ENCODE results near the gene SUCO. TPM values are rescaled to one million over a fixed set of nuclear protein-coding genes. Genes with fewer than 3 reads are reported as not detected.

SUCO gene
- total RNA-seq, 1 donor from 2014 or later: 40.4 TPM

GRCh38 chr1:172551279-172551678 is 18.3 kb downstream of the SUCO start:
- H3K9me3 Mint-ChIP-seq: no peaks in the 10 kb centered on the region
- intact Hi-C loops (cut with micrococcal nuclease): no loop called here
- no peak overlapping the region for H3K4me3 Mint-ChIP-seq
- H3K36me3 Mint-ChIP-seq (ENCODE audit: low read depth): peaks cover 16% of the 10 kb centered on the region
- no peak for DNase-seq (ENCODE audit: low spot score)
- no peak overlapping the region for H3K27ac Mint-ChIP-seq
- no peaks in the 10 kb centered on the region for H3K27me3 Mint-ChIP-seq (ENCODE audit: insufficient read depth)
- peaks cover 13% of the 10 kb centered on the region for H3K4me1 Mint-ChIP-seq (ENCODE audit: low read depth)

- intact Hi-C loops (cut with micrococcal nuclease): no loop called here
- no peak for DNase-seq (ENCODE audit: low spot score)
- H3K27me3 Mint-ChIP-seq (ENCODE audit: insufficient read depth): no peaks in the 10 kb centered on the region
- peaks cover 10% of the 10 kb centered on the region for H3K4me1 Mint-ChIP-seq (ENCODE audit: low read depth)
- no peak overlapping the region for H3K4me3 Mint-ChIP-seq
- H3K9me3 Mint-ChIP-seq: no peaks in the 10 kb centered on the region
- H3K36me3 Mint-ChIP-seq (ENCODE audit: low read depth): peaks cover 36% of the 10 kb centered on the region
- H3K27ac Mint-ChIP-seq: no peak overlapping the region
Observed at GRCh38 chr1:172554915-172555314, 22.0 kb downstream of the SUCO start.

- H3K27ac Mint-ChIP-seq: no peak overlapping the region
- H3K27me3 Mint-ChIP-seq (ENCODE audit: insufficient read depth): no peaks in the 10 kb centered on the region
- H3K4me3 Mint-ChIP-seq: no peak overlapping the region
- H3K4me1 Mint-ChIP-seq (ENCODE audit: low read depth): peaks cover 2% of the 10 kb centered on the region
- H3K9me3 Mint-ChIP-seq: no peaks in the 10 kb centered on the region
- DNase-seq (ENCODE audit: low spot score): no peak
- intact Hi-C loops (cut with micrococcal nuclease): no loop called here
- H3K36me3 Mint-ChIP-seq (ENCODE audit: low read depth): peaks cover 44% of the 10 kb centered on the region
Observed at GRCh38 chr1:172556461-172556860, 23.5 kb downstream of the SUCO start.

GRCh38 chr1:172557270-172557669 is 24.3 kb downstream of the SUCO start:
- no peak for DNase-seq (ENCODE audit: low spot score)
- Mint-ChIP-seq H3K36me3 (ENCODE audit: low read depth) (peaks cover 50% of the 10 kb centered on the region), H3K9me3 (no peaks in the 10 kb centered on the region), H3K4me1 (ENCODE audit: low read depth) (no peaks in the 10 kb centered on the region), H3K27ac (no peak overlapping the region), H3K4me3 (no peak overlapping the region), H3K27me3 (ENCODE audit: insufficient read depth) (no peaks in the 10 kb centered on the region)
- intact Hi-C loops (cut with micrococcal nuclease): no loop called here

- peaks cover 8% of the 10 kb centered on the region for H3K4me1 Mint-ChIP-seq (ENCODE audit: low read depth)
- intact Hi-C loops (cut with micrococcal nuclease): no loop called here
- peaks cover 66% of the 10 kb centered on the region for H3K36me3 Mint-ChIP-seq (ENCODE audit: low read depth)
- H3K27ac Mint-ChIP-seq: no peak overlapping the region
- no peaks in the 10 kb centered on the region for H3K9me3 Mint-ChIP-seq
- no peak for DNase-seq (ENCODE audit: low spot score)
- H3K27me3 Mint-ChIP-seq (ENCODE audit: insufficient read depth): no peaks in the 10 kb centered on the region
- no peak overlapping the region for H3K4me3 Mint-ChIP-seq
Observed at GRCh38 chr1:172559572-172560210, 26.7 kb downstream of the SUCO start.

GRCh38 chr1:172561252-172561651 is 28.3 kb downstream of the SUCO start:
- no peaks in the 10 kb centered on the region for H3K9me3 Mint-ChIP-seq
- no peak overlapping the region for H3K4me3 Mint-ChIP-seq
- no peak overlapping the region for H3K27ac Mint-ChIP-seq
- DNase-seq (ENCODE audit: low spot score): no peak
- peaks cover 12% of the 10 kb centered on the region for H3K4me1 Mint-ChIP-seq (ENCODE audit: low read depth)
- H3K27me3 Mint-ChIP-seq (ENCODE audit: insufficient read depth): no peaks in the 10 kb centered on the region
- intact Hi-C loops (cut with micrococcal nuclease): no loop called here
- peaks cover 64% of the 10 kb centered on the region for H3K36me3 Mint-ChIP-seq (ENCODE audit: low read depth)

- Mint-ChIP-seq H3K9me3 (peaks cover 4% of the 10 kb centered on the region), H3K4me1 (ENCODE audit: low read depth) (peaks cover 13% of the 10 kb centered on the region), H3K27me3 (ENCODE audit: insufficient read depth) (no peaks in the 10 kb centered on the region), H3K36me3 (ENCODE audit: low read depth) (peaks cover 51% of the 10 kb centered on the region), H3K27ac (peak overlapping the region; percentile 1), H3K4me3 (no peak overlapping the region)
- intact Hi-C loops (cut with micrococcal nuclease): no loop called here
- DNase-seq (ENCODE audit: low spot score): no peak
Observed at GRCh38 chr1:172566196-172566997, 33.4 kb downstream of the SUCO start.

- intact Hi-C loops (cut with micrococcal nuclease): no loop called here
- Mint-ChIP-seq H3K4me1 (ENCODE audit: low read depth) (peaks cover 12% of the 10 kb centered on the region), H3K9me3 (peaks cover 4% of the 10 kb centered on the region), H3K27me3 (ENCODE audit: insufficient read depth) (no peaks in the 10 kb centered on the region), H3K36me3 (ENCODE audit: low read depth) (peaks cover 44% of the 10 kb centered on the region), H3K4me3 (no peak overlapping the region), H3K27ac (no peak overlapping the region)
- no peak for DNase-seq (ENCODE audit: low spot score)
Observed at GRCh38 chr1:172567720-172568119, 34.8 kb downstream of the SUCO start.

GRCh38 chr1:172574080-172574479 is 41.1 kb downstream of the SUCO start:
- H3K4me1 Mint-ChIP-seq (ENCODE audit: low read depth): no peaks in the 10 kb centered on the region
- H3K27ac Mint-ChIP-seq: no peak overlapping the region
- H3K36me3 Mint-ChIP-seq (ENCODE audit: low read depth): peaks cover 37% of the 10 kb centered on the region
- H3K27me3 Mint-ChIP-seq (ENCODE audit: insufficient read depth): no peaks in the 10 kb centered on the region
- peaks cover 4% of the 10 kb centered on the region for H3K9me3 Mint-ChIP-seq
- no peak for DNase-seq (ENCODE audit: low spot score)
- intact Hi-C loops (cut with micrococcal nuclease): no loop called here
- no peak overlapping the region for H3K4me3 Mint-ChIP-seq

- H3K27me3 Mint-ChIP-seq (ENCODE audit: insufficient read depth): no peaks in the 10 kb centered on the region
- H3K4me3 Mint-ChIP-seq: no peak overlapping the region
- H3K4me1 Mint-ChIP-seq (ENCODE audit: low read depth): peaks cover 12% of the 10 kb centered on the region
- H3K36me3 Mint-ChIP-seq (ENCODE audit: low read depth): peaks cover 37% of the 10 kb centered on the region
- H3K27ac Mint-ChIP-seq: no peak overlapping the region
- no peak for DNase-seq (ENCODE audit: low spot score)
- H3K9me3 Mint-ChIP-seq: no peaks in the 10 kb centered on the region
- intact Hi-C loops (cut with micrococcal nuclease): no loop called here
Observed at GRCh38 chr1:172578586-172578985, 45.6 kb downstream of the SUCO start.

GRCh38 chr1:172581273-172581672 is 48.3 kb downstream of the SUCO start:
- Mint-ChIP-seq H3K9me3 (no peaks in the 10 kb centered on the region), H3K36me3 (ENCODE audit: low read depth) (peaks cover 29% of the 10 kb centered on the region), H3K4me3 (no peak overlapping the region), H3K27me3 (ENCODE audit: insufficient read depth) (no peaks in the 10 kb centered on the region), H3K27ac (no peak overlapping the region), H3K4me1 (ENCODE audit: low read depth) (peaks cover 12% of the 10 kb centered on the region)
- intact Hi-C loops (cut with micrococcal nuclease): no loop called here
- no peak for DNase-seq (ENCODE audit: low spot score)

GRCh38 chr1:172581779-172582178 is 48.8 kb downstream of the SUCO start:
- H3K27me3 Mint-ChIP-seq (ENCODE audit: insufficient read depth): no peaks in the 10 kb centered on the region
- H3K4me1 Mint-ChIP-seq (ENCODE audit: low read depth): peaks cover 12% of the 10 kb centered on the region
- no peak for DNase-seq (ENCODE audit: low spot score)
- H3K4me3 Mint-ChIP-seq: no peak overlapping the region
- intact Hi-C loops (cut with micrococcal nuclease): no loop called here
- H3K9me3 Mint-ChIP-seq: no peaks in the 10 kb centered on the region
- H3K27ac Mint-ChIP-seq: no peak overlapping the region
- H3K36me3 Mint-ChIP-seq (ENCODE audit: low read depth): peaks cover 29% of the 10 kb centered on the region

- peaks cover 12% of the 10 kb centered on the region for H3K4me1 Mint-ChIP-seq (ENCODE audit: low read depth)
- H3K9me3 Mint-ChIP-seq: no peaks in the 10 kb centered on the region
- no peak for DNase-seq (ENCODE audit: low spot score)
- no peaks in the 10 kb centered on the region for H3K27me3 Mint-ChIP-seq (ENCODE audit: insufficient read depth)
- no peak overlapping the region for H3K27ac Mint-ChIP-seq
- no peak overlapping the region for H3K4me3 Mint-ChIP-seq
- H3K36me3 Mint-ChIP-seq (ENCODE audit: low read depth): peaks cover 30% of the 10 kb centered on the region
- intact Hi-C loops (cut with micrococcal nuclease): loop anchor here (1.0 kb wide), 1 partner anchor 145 kb away; no protein-coding TSS in a partner anchor
Observed at GRCh38 chr1:172582889-172583288, 49.9 kb downstream of the SUCO start.

Measured in activated T-helper 1 cell treated with anti-CD3 and anti-CD28 coated beads, Interleukin-12 subunit alpha, Interleukin-12 subunit beta, Interleukin-2, Interleukin-4 antibody, amounts not matched to agents 30 ng/mL and 10 ng/mL and 1 ng/mL, durations not matched to agents 14 hours and 24 hours and 36 hours (primary cell).